AG08395 (cell line): ENCODE data around the gene FAM162A.

Experiments
- DNase-seq: peaks from one replicate; pipeline ENCODE4 v3.0.0; 2012; ENCODE audit warnings: mixed read lengths, low spot score

FAM162A gene

GRCh38 chr3:122389197-122389596, 5.2 kb downstream of the FAM162A start:
- no peak for DNase-seq

- DNase-seq: no peak
Measured at GRCh38 chr3:122389892-122390291, 5.9 kb downstream of the FAM162A start.

GRCh38 chr3:122390665-122391064, 6.7 kb downstream of the FAM162A start:
- DNase-seq: no peak

- DNase-seq: no peak
Measured at GRCh38 chr3:122391681-122392446, 7.9 kb downstream of the FAM162A start.

DNA sequence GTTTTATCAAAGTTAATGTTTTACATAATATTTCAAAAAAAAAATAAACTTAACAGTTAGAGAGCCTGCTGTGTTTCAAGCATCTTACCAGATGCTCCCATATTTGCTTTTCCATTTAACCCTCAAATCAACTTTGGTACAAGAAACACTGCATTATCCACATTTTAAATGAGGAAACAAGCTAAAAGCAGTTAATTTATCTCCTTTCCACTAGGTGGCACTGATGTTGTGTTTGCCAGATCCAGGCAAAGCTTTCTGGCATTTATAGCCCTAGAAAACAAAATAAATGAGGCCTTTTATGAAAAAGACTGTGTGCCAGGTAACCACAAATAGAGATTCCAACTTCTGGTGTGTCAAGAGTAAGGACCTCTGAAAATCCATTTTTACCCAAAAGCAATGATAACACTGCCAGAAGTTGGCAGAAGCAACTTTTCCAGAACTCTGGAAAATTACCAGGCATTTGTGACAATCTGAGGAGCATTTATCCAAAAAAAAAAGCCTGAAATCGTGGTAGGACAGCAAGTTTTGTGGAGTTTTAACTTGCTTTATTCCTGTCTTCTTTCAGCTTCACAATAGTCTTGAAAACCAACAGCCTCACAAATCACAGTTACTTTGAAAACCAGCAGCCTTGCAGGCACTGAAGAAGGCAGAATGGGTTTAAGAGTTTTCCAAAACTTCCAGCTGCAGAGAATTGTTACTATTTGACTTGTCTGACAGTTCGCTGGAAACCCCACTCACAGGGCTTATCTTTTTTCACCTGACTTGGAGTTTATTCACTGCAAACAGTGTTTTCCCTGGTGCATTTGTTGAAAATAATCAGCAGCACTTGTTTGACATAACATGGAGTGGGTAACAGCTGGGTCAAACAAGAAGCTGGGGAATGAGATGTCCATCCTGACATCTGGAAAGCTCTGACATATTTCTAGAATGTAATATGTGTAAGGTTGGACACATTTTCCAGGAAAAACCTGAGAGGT, 9.2 kb downstream of the FAM162A start:
- peak; percentile 62 for DNase-seq

GRCh38 chr3:122394173-122394572, 10.2 kb downstream of the FAM162A start:
- no peak for DNase-seq

DNA sequence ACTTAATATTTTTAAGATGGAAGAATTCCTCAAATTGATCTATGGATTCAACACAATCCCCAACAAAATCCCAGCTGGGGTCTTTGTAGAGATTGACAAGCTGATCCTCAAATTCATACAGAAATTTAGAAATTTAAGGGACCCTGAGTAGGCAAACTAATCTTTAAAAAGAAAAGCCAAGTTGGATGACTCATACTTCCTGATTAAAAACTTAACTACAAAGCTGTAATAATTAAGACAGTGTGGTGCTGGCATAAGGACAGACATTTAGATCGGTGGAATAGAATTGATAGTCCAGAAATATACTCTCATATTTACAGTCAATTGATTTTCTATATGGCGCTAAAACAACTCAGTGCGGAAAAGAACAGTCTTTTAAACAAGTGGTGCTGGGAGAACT, 11.6 kb downstream of the FAM162A start:
- no peak for DNase-seq

- no peak for DNase-seq
Measured at GRCh38 chr3:122396511-122396910, 12.5 kb downstream of the FAM162A start.

DNA sequence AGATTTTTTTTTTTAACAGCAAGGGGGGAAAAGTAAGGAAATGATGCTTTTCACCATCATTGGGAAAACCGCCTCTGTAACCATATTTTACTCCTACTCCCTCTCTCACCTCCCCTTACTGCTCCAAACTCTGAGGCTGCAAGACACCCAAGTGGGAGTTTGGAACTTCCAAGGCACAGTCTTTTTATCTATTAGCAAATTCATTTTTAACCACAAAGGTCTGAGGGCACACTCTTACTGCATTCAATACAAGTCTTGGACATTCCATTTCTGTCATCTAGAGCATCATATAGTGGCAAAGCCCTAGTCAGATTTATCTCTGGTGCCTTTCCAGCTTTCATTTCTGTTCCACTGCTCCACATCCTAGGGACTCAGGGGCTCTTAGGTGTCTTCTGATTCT, 13.2 kb downstream of the FAM162A start:
- no peak for DNase-seq

- no peak for DNase-seq
Measured at GRCh38 chr3:122398920-122399319, 14.9 kb downstream of the FAM162A start.

- no peak for DNase-seq
Measured at GRCh38 chr3:122403489-122403888, 19.5 kb downstream of the FAM162A start.

- DNase-seq: no peak
Measured at GRCh38 chr3:122405015-122405414, 21.0 kb downstream of the FAM162A start.

DNA sequence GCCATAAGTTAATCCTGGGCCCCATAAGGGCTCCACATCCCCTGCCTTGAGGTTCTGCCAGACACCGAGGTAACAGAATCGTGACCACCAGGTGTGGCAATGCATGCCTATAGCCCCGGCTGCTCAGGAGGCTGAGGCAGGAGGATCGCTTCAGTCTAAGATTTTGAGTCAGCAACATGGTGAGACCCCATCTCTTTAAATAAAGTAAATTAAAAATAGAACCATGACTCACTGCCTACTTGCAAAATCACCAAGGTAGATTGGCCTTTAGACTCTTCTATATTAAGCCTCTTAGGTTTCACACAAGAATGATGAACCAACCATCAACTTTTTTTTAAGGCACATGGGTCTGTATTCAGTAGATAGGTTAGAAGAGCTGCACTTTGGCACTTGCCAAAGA, 22.2 kb downstream of the FAM162A start:
- DNase-seq: no peak

- no peak for DNase-seq
Measured at GRCh38 chr3:122407946-122408345, 24.0 kb downstream of the FAM162A start.

DNA sequence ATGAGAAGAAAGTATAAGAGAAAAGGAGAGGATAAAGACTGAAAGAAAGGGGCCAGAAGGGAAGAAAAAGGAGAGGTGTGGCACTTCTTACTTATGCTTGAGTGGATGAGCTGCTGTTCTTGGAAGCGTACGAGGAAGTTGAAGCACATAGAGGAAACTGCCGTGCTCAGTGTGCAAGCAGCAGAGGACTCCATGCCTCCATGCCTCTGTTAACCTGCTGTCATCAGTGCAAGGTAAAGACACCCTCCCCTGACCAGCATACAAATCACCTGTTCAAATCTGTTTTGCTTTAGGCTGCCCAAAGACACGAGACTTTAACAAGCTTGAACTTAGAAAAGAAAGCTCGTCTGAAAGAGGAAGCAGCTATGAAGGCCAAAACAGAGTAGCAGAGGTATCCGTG, 25.5 kb downstream of the FAM162A start:
- no peak for DNase-seq

- no peak for DNase-seq
Measured at GRCh38 chr3:122410111-122410510, 26.1 kb downstream of the FAM162A start.

- no peak for DNase-seq
Measured at GRCh38 chr3:122410639-122411038, 26.7 kb downstream of the FAM162A start.

DNA sequence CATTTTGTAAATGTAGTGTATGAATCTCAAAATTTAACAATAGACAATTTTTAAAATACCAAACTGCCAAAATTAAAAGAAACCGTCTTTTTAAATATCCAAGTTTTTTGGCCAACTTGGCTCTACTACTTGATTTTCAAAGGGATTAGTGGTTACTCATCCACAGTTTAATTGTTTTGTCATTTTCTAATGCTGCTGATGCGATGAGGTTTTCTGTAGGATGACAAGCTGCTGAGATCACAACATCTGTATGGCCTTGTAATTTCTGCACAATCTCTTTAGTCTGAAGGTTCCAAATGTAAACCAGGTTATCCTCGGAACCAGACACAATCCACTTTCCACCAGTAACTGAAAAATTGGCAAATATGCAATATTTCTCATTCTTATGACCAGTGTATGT, 30.4 kb downstream of the FAM162A start:
- no peak for DNase-seq

- peak; percentile 50 for DNase-seq
Measured at GRCh38 chr3:122415104-122415744, 31.2 kb downstream of the FAM162A start.

GRCh38 chr3:122415762-122416654, 32.0 kb downstream of the FAM162A start, which contains the start of gene WDR5B:
WDR5B (minus strand) TSS chr3:122416062; CDS start chr3:122415528, 534 bp downstream.
- peak; percentile 100 for DNase-seq

GRCh38 chr3:122416966-122417365, 33.0 kb downstream of the FAM162A start:
- DNase-seq: no peak
